Activated T-cell treated with anti-CD3 and anti-CD28 coated beads, Interleukin-2, amount 50 U/mL, for 72 hours (primary cell): Measurements from ENCODE around the gene RNFT2. TPM values are rescaled to one million over a fixed set of nuclear protein-coding genes. Genes with fewer than 3 reads are reported as not detected.
A peak's percentile ranks its signal among the peaks of the same experiment; 100 is the strongest.
"Not testable (repeated sequence)": the region's sequence is repeated elsewhere in the genome, so short reads cannot be mapped to it uniquely, and the experiment has no call there.

Experiments
- ATAC-seq, 2 donors: fragments of 150-1000 bp; cut with Tn5 transposase; replicated peaks in 1 of 2; 2 replicates each; pipeline ENCODE4 v1.10.0; 2021; ENCODE audit warnings: moderate library complexity in 2 of 2, mild to moderate bottlenecking in 1 of 2
- DNase-seq, 2 donors: peaks; one replicate each; pipeline ENCODE4 v3.0.0; 2021 to 2022; ENCODE audit warnings: mixed read lengths in 1 of 2
- H3K27ac Mint-ChIP-seq: one replicate; pipeline ENCODE4 v1.8.0; 2022; ENCODE audit warnings: mild to moderate bottlenecking, moderate library complexity, mixed read lengths
- H3K27me3 Mint-ChIP-seq: one replicate; pipeline ENCODE4 v1.8.0; 2022; ENCODE audit warnings: low read depth, mixed read lengths
- H3K36me3 Mint-ChIP-seq, 2 donors: one replicate each; pipeline ENCODE4 v1.8.0; 2022; ENCODE audit warnings: mixed read lengths in 2 of 2, mild to moderate bottlenecking in 1 of 2; ENCODE audit not compliant: insufficient read depth in 2 of 2
- H3K4me1 Mint-ChIP-seq: one replicate; pipeline ENCODE4 v1.8.0; 2022; ENCODE audit warnings: low read depth, mixed read lengths
- H3K4me3 Mint-ChIP-seq, 2 donors: one replicate each; pipeline ENCODE4 v1.8.0; 2022; ENCODE audit warnings: mild to moderate bottlenecking in 2 of 2, mixed read lengths in 2 of 2, moderate library complexity in 2 of 2
- H3K9me3 Mint-ChIP-seq, 2 donors: one replicate each; pipeline ENCODE4 v1.8.0; 2022; ENCODE audit warnings: mixed read lengths in 2 of 2
- total RNA-seq, 2 donors: library from RNA; stranded (reverse); gene quantifications; one replicate each; pipeline ENCODE4 v1.2.3, GENCODE V29; 2022

RNFT2 gene
- total RNA-seq, 2 donors from 2014 or later: 10.4 to 11.5 TPM

GRCh38 chr12:116736962-116737773 is 947 bp upstream of the RNFT2 start:
- Mint-ChIP-seq H3K27ac (peak overlapping the region; percentile 94), H3K9me3 (no peaks in the 10 kb centered on the region), H3K27me3 (no peaks in the 10 kb centered on the region), H3K4me1 (peaks cover 34% of the 10 kb centered on the region), H3K4me3 (peak overlapping the region; percentile 93 to 95), H3K36me3 (peaks cover 11 to 12% of the 10 kb centered on the region in 2 donors)
- DNase-seq (peak; percentile 8 to 10), ATAC-seq (no peak)

DNA sequence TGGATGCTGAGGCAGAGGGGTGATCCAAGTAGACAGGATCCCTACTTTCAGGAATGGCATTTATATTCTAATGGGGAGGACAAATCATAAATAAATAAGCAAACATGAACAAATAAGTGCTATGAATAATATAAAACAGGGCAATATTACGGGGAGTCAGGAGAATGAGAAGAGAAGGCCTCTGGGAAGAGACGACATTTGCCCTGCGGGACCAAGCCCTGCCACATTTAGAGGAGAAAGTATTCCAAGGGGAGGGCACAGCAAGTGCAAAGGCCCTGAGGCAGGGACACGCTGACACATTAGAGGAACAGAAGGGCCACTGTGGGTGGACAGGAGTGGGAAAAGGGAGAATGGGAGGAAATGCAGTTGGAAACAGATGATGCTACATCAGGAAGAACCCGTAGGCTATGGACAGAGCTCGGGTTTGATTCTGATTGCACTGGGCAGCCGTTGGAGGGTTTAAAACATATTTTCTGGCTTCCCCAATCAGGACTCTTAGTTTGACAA is 1.3 kb downstream of the RNFT2 start:
- ATAC-seq (no peak), DNase-seq (no peak)
- no peaks in the 10 kb centered on the region for H3K9me3 Mint-ChIP-seq
- H3K4me3 Mint-ChIP-seq: no peak overlapping the region
- H3K36me3 Mint-ChIP-seq: peaks cover 7 to 8% of the 10 kb centered on the region in 2 donors
- peaks cover 28% of the 10 kb centered on the region for H3K4me1 Mint-ChIP-seq
- H3K27ac Mint-ChIP-seq: no peak overlapping the region
- no peaks in the 10 kb centered on the region for H3K27me3 Mint-ChIP-seq

- H3K4me3 Mint-ChIP-seq, DNase-seq, H3K9me3 Mint-ChIP-seq, H3K27me3 Mint-ChIP-seq, H3K27ac Mint-ChIP-seq, H3K36me3 Mint-ChIP-seq, ATAC-seq, H3K4me1 Mint-ChIP-seq: not testable (repeated sequence)
Measured at GRCh38 chr12:116742787-116743186, 4.7 kb downstream of the RNFT2 start.

DNA sequence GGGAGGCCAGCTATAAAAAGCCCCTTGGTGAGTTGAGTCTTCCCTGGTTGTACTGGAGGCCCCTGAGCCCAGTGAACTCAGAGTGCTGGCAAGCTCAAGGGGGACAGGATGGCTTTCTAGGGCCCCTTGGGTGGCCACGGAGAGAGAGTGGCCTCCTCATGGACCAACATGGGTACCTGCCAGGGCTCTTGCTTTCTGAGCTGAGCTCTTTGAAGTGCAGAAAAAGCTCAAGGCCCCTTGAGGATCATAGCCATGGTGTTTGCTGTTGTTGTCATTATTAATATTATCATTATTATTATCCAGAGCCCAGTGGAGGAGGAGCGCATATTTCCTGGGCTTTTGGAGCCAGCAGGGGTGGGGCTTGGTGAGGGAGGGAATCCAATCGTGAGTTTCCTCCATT is 6.7 kb downstream of the RNFT2 start:
- no peaks in the 10 kb centered on the region for H3K9me3 Mint-ChIP-seq
- no peaks in the 10 kb centered on the region for H3K4me1 Mint-ChIP-seq
- DNase-seq: no peak
- no peak overlapping the region for H3K27ac Mint-ChIP-seq
- no peak for ATAC-seq
- H3K27me3 Mint-ChIP-seq: no peaks in the 10 kb centered on the region
- H3K36me3 Mint-ChIP-seq: no peaks in the 10 kb centered on the region
- no peak overlapping the region for H3K4me3 Mint-ChIP-seq

DNA sequence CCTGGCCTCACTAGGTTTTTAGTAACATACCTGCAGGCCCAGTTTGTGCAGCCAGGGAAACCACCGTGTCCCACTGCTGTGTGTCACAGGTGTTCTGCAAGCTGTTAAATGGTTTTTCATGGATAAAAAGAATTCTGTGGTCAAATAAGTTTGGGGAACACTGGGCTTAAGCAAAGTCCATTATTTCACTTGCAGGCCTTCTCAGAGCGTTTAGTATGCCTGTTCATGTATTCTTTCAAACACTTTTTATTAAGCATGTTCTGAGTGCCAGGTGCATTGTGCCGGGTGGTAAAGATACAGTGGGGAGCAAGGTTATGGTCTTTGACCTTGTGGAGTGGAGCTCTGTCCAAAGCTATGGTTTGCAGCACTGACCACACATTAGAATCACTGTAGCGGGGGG is 7.4 kb downstream of the RNFT2 start:
- no peaks in the 10 kb centered on the region for H3K36me3 Mint-ChIP-seq
- no peak for ATAC-seq

GRCh38 chr12:116749884-116750283 is 11.8 kb downstream of the RNFT2 start:
- no peak overlapping the region for H3K4me3 Mint-ChIP-seq

More for the DNA sequence above, 7.4 kb downstream of the RNFT2 start:
- Mint-ChIP-seq H3K4me1 (no peaks in the 10 kb centered on the region), H3K27ac (no peak overlapping the region), H3K9me3 (no peaks in the 10 kb centered on the region), H3K27me3 (no peaks in the 10 kb centered on the region), H3K4me3 (no peak overlapping the region)
- DNase-seq: no peak

GRCh38 chr12:116750298-116750697 is 12.2 kb downstream of the RNFT2 start:
- DNase-seq (no peak), ATAC-seq (no peak)
- H3K4me1 Mint-ChIP-seq: no peaks in the 10 kb centered on the region
- H3K36me3 Mint-ChIP-seq: peaks cover 4 to 10% of the 10 kb centered on the region in 2 donors
- H3K27ac Mint-ChIP-seq: no peak overlapping the region
- no peaks in the 10 kb centered on the region for H3K9me3 Mint-ChIP-seq
- H3K27me3 Mint-ChIP-seq: no peaks in the 10 kb centered on the region
- H3K4me3 Mint-ChIP-seq: no peak overlapping the region

More at GRCh38 chr12:116749884-116750283, 11.8 kb downstream of the RNFT2 start:
- no peaks in the 10 kb centered on the region for H3K27me3 Mint-ChIP-seq
- no peaks in the 10 kb centered on the region for H3K9me3 Mint-ChIP-seq
- ATAC-seq (no peak), DNase-seq (no peak)
- H3K36me3 Mint-ChIP-seq: peaks cover 4 to 8% of the 10 kb centered on the region in 2 donors
- H3K4me1 Mint-ChIP-seq: no peaks in the 10 kb centered on the region
- no peak overlapping the region for H3K27ac Mint-ChIP-seq

GRCh38 chr12:116754097-116754496 is 16.0 kb downstream of the RNFT2 start:
- not testable (repeated sequence) for H3K27me3 Mint-ChIP-seq, H3K4me3 Mint-ChIP-seq, H3K4me1 Mint-ChIP-seq, H3K9me3 Mint-ChIP-seq, DNase-seq, ATAC-seq, H3K27ac Mint-ChIP-seq
- H3K36me3 Mint-ChIP-seq: peaks cover 4 to 12% of the 10 kb centered on the region in 2 donors

- H3K4me1 Mint-ChIP-seq, H3K9me3 Mint-ChIP-seq, H3K27me3 Mint-ChIP-seq, DNase-seq, H3K27ac Mint-ChIP-seq, H3K4me3 Mint-ChIP-seq, ATAC-seq: not testable (repeated sequence)
- peaks cover 4 to 12% of the 10 kb centered on the region in 2 donors for H3K36me3 Mint-ChIP-seq
Measured at GRCh38 chr12:116754783-116755182, 16.7 kb downstream of the RNFT2 start.

DNA sequence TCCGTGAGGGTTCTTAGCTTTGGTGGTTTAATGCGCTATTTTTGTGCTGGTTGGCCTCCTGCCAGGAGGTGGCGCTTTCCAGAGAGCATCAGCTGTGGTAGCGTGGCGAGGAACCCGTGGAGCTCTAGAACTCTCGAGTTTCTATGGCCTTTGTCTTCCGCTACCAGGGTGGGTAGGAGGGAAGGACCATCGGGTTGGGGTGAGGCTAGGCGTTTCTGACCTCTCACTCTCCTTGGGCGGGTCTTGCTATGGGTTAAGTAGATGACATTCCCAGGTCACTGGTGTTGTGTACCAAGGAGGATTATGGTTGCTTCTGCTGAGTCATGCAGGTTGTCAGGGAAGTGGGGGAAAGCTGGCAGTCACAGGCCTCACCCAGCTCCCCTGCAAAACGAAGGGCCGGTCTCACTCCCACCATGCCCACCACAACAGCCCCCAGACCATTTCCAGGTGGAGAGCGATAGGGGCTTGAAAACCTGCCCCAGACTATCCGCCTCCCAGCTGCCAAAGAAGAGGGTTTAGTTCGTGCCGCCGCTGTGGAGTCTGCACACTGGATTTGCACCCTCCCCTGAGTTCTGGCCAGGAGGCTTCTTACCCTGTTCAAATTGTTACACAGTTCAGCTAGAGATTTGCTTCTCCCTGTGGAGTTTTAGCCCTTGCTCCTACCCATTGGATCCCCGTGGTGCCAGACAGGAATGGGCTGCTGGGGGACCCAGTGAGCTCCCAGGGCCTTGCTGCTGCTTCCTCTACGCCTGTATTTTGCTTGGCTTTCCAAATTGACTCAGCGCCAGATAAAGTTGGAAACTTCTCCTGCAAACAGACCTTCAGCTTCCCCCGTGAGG is 21.9 kb downstream of the RNFT2 start:
- Mint-ChIP-seq H3K36me3 (peaks cover 3 to 8% of the 10 kb centered on the region in 2 donors), H3K4me3 (peak overlapping the region; percentile 31 to 46), H3K27ac (no peak overlapping the region), H3K4me1 (peaks cover 6% of the 10 kb centered on the region), H3K27me3 (no peaks in the 10 kb centered on the region), H3K9me3 (no peaks in the 10 kb centered on the region)
- DNase-seq (peak; percentile 10 to 35), ATAC-seq (peak in 1 of 2 donors; percentile 66)

GRCh38 chr12:116760622-116761020 is 22.5 kb downstream of the RNFT2 start:
- DNase-seq (no peak), ATAC-seq (no peak)
- H3K27ac Mint-ChIP-seq: no peak overlapping the region
- no peaks in the 10 kb centered on the region for H3K27me3 Mint-ChIP-seq
- H3K4me1 Mint-ChIP-seq: peaks cover 6% of the 10 kb centered on the region
- H3K9me3 Mint-ChIP-seq: no peaks in the 10 kb centered on the region
- peaks cover 0 to 8% of the 10 kb centered on the region in 2 donors for H3K36me3 Mint-ChIP-seq
- peak overlapping the region in 1 of 2 donors; percentile 53 for H3K4me3 Mint-ChIP-seq

- H3K27ac Mint-ChIP-seq: no peak overlapping the region
- peaks cover 6% of the 10 kb centered on the region for H3K4me1 Mint-ChIP-seq
- no peaks in the 10 kb centered on the region for H3K9me3 Mint-ChIP-seq
- peaks cover 0 to 8% of the 10 kb centered on the region in 2 donors for H3K36me3 Mint-ChIP-seq
- no peak for ATAC-seq
- no peak overlapping the region for H3K4me3 Mint-ChIP-seq
- DNase-seq: no peak
- no peaks in the 10 kb centered on the region for H3K27me3 Mint-ChIP-seq
Measured at GRCh38 chr12:116761499-116761898, 23.4 kb downstream of the RNFT2 start.

DNA sequence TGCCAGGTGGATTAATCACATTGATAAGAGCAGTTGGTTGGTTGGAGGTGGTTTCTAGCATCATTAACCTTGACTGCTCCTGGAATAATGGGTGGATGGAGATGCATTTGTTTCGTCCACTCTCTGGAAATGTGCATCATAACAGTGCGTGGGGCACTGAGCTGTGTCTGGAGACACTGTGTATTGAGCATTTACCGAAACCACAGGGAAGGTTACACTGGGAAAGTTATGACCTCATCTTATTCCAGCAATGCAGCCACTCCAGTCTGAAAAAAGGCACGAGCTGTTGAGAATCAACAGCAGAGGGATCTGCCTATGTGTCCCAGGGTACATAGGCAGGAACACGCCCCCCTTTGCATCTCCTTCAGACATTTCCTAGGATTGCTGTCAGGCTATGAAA is 27.2 kb downstream of the RNFT2 start:
- DNase-seq: no peak
- H3K4me1 Mint-ChIP-seq: no peaks in the 10 kb centered on the region
- H3K4me3 Mint-ChIP-seq: no peak overlapping the region
- no peak for ATAC-seq
- no peak overlapping the region for H3K27ac Mint-ChIP-seq
- no peaks in the 10 kb centered on the region for H3K27me3 Mint-ChIP-seq
- H3K36me3 Mint-ChIP-seq: peaks cover 0 to 8% of the 10 kb centered on the region in 2 donors
- no peaks in the 10 kb centered on the region for H3K9me3 Mint-ChIP-seq
